ENCODE data around the gene MRPL53.
A peak's percentile ranks its signal among the peaks of the same experiment; 100 is the strongest.
"Not testable (repeated sequence)": the region's sequence is repeated elsewhere in the genome, so short reads cannot be mapped to it uniquely, and the experiment has no call there.

Gene MRPL53

DNA sequence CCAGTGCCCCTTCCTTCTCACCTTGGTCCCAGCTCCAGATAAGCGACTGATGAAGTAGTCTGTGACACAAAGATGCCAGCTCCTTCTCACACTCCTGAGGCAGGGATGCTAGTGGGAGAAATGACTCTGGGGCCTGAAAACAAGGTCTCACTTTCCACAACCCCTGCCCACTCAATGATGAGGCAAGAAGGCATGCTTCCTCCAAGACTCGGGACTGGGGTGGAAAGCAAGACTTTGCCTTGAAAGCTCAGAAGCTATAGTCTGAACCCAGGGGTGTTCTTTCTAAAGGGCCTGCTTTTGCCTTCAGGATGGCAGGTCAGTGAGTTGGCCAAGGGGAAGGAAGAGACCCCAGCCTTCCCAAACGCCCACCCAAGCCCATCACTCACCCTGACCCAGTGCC, 9.0 kb upstream of the MRPL53 start:
- DNase-seq = no peak

GRCh38 chr2:74474899-74475298, 2.4 kb upstream of the MRPL53 start:
- no peak for DNase-seq

DNA sequence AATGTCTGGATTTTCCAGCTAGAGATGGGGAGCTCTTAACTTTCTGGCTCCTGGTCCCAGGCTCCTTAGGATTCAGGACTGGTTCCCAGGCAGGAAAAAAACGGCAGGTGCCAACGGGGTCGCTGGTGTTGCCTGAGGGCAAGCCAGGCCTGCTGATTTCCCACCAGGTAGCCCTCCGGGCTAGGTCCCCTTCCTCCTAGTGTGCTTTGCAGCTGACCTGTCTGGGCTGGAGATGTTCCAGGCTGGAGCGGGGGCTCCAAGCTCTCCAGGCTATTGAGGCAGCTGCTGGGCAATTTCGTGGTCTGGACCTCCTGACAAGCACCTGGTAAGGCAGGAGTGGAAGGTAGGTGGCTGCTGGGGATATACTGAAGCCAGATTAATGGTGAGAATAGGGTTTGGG, 2.0 kb upstream of the MRPL53 start:
- DNase-seq = no peak

DNA sequence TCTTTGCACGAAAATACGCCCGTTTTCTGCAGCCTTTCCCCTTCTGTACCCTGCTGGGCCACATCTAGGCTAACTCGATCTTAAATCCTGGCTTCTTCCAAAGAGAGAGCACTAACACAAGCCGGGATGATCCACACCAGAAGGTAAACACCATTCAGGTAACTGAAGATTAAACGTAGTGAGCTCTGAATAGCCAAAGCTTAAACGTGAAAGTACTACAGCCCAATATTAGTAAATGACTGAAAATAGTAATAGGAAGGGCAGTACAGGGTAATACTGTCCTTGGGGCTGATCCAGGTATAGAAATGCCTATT, 422 bp upstream of the MRPL53 start:
- no peak for DNase-seq

DNA sequence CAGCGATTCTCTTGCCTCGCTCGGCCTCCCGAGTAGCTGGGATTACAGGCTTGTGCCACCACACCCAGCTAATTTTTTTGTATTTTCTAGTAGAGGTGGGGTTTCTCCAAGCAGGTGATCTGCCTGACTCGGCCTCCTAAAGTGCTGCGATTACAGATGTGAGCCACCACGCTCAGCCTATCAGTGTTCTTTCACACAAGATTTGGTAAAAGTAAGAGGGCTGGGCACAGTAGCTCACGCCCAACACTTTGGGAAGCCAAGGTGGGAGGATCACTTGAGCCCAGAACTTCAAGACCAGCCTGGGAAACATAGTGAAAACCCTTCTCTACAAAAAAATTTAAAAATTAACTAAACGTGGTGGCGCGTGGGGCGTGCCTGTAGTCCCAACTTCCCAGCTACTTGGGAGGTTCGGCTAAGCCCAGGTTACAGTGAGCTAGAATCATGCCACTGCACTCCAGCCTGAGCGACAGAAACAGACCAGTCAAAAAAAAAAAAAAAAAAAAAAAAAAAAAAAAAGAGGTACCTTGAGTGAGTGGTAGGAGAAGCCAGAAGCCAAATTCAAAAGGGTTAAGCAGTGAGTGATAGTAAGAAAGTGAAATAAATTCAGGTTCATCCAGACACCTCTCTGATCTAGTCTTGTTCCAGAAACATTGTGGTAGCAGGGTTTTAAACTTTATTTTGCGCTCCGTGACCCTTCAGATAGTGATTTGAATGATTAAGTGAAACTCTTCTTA, 981 bp downstream of the MRPL53 start:
- DNase-seq = no peak

DNA sequence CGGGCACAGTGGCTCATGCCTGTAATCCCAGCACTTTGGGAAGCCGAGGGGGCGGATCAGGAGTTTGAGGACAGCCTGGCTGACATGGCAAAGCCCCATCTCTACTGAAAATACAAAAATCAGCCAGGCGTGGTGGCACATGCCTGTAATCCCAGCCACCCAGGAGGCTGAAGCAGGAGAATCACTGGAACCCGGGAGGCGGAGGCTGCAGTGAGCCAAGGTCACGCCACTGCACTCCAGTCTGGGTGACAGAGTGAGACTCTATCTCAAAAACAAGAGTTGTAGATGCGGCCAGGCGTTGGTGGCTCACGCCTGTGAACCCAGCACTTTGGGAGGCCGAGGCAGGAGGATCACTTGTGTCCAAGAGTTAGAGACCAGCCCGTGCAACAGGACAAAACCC, 1.7 kb downstream of the MRPL53 start:
- DNase-seq = not testable (repeated sequence)

- no peak for DNase-seq
Observed at GRCh38 chr2:74464406-74464805, 8.1 kb downstream of the MRPL53 start.

- DNase-seq = no peak
Observed at GRCh38 chr2:74462786-74463105, 9.7 kb downstream of the MRPL53 start.

DNA sequence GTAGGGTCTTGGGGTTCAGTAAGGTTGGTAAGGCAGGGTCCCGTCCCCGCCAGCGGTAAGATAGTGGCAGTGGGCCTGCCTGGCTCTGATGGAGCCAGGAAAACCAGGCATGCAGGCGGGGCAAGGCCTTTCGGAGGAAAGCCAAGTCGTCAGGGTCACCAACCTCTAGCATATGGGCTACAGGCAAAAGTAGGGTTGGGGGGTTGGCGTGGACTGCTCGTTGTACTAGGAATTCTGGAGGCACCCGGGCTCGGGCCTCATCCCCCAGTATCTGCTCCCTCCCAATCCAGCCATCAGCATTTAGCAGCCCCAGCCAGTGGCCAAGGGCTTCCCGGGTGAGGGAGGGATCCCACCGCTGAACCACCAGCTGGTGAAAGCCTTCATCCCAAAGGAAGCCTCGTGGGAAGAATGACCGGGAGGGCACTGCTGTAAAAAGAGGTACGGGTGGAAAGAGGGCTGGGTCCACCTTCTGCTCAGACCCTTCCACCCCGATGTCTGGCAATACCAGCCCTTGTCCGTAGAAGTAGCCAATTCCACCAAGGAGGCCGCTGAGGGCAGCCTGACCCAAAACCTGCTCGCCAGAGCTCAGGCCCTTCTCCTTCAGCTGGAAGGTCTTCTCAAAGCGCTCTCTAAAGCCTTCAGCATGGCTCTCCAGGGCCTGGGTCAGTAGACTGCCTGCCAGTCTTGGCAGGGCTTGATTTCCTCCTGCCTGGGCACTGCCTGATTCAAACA, 10.3 kb downstream of the MRPL53 start:
- no peak for DNase-seq

DNA sequence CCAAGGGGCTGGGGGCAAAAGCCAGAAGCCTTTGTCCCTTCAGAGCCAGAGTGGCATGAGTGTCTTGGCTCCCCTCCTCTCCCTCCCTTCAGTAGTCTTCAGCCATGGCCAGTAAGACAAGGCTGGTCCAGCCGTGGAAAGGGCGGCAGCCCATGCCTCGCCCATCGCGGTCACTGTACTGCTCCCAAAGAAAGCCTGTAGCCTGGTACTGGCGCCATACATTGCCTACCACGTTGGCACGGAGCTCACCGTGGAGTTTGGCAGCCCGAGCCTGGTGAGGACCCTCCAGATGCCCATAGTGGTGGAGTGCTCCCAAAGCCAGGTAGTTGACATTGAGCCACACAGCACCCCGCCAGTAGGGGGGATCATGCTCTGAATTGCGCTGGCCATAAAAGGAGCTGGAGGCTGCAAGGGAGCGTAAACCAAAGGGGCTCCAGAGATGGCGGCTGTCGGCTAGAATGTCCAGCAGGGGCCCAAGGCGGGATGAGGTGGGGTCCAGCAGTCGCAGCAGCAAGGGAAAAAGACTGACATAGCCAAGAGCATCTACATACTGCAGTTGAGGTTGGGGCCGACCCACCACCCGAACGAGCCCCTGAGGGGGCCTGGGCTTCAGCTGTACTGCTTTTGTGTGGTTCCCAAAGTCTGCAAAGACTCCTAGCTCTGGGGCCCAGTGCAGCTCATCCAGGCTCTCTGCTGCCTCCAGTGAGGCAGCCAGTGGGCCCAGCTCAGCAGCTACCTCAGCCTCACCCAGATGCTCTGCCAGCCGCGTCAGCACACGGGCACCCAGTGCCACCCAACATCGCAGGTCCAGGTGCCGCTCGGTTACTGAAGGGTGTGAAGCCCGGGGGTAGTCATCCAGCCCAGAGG, 11.1 kb downstream of the MRPL53 start:
- DNase-seq = no peak

DNA sequence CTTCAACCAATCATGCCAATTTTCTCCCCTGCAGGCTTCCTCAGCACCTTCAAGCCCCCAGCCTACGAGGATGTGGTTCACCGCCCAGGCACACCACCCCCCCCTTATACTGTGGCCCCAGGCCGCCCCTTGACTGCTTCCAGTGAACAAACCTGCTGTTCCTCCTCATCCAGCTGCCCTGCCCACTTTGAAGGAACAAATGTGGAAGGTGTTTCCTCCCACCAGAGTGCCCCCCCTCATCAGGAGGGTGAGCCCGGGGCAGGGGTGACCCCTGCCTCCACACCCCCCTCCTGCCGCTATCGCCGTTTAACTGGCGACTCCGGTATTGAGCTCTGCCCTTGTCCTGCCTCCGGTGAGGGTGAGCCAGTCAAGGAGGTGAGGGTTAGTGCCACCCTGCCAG, 12.3 kb downstream of the MRPL53 start:
- not testable (repeated sequence) for DNase-seq

- not testable (repeated sequence) for DNase-seq
Observed at GRCh38 chr2:74459503-74460118, 12.9 kb downstream of the MRPL53 start.

DNA sequence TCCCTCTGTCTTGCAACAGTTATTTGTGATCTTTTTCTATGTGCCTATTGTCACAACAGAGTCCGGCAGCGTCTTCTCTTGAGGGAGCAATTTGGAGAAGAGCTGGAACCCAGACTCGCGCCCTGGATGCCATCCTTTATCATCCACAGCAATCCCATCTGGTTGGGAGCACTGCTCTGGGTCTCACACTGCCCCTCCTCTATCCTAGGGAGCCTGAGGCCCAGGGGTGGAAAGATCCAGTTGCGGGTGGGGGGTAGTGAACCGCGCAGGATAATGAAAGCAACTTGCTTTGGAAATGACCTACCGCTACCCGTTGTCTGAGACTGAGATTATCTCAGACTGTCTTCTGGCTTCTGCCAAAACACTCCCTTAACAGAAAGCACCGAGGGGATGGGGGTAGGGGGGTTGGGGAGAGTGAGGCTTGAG, 13.5 kb downstream of the MRPL53 start:
- no peak for DNase-seq

DNA sequence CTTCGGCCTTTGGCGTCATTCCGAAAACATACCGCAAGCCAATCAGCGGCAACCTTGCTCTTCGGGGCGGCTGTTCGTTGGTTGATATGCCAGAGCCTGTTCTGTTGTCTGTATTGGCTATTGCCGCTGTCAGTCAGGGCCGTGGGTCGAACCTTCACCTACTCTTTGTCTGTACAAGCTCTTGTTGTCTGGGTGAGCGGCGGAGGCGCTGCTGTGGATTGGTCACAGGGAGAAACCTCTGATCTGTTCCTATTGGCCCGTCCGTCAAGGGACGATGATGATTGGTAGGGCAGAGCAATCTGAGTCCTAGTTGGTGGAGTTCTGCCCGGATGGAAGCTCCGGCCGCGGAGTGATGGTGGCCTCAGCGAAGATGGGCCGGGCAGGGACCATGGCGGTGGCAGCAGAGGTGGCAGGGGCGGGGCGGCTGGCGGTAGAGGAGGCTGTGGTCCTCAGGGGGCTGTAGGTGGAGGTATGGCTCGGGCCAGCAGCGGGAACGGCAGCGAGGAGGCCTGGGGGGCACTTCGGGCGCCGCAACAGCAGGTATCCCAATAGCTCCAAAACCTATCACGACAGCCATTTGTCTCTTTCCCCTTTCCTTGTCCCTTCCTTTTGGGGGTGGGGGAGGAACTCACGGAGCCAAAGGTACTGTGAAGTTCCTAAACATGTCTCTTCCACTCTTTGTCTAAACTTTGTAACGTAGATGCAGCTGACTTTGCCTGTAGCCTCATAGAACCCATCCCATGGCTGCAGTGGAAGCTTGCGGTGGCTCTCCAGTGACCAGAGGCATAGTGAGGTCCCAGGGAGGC, 14.1 kb downstream of the MRPL53 start, which contains the start of gene WBP1:
TSS of gene WBP1 (plus strand) at position 307 of the 806 bp plus-strand sequence. CDS start at position 472, 165 bp downstream.
- peak; percentile 100 for DNase-seq

- no peak for DNase-seq
Observed at GRCh38 chr2:74457549-74458131, 14.8 kb downstream of the MRPL53 start.

GRCh38 chr2:74457129-74457548, 15.3 kb downstream of the MRPL53 start:
- DNase-seq = peak; percentile 30

- DNase-seq = peak; percentile 98
Observed at GRCh38 chr2:74454654-74455511, 17.6 kb downstream of the MRPL53 start, which contains the start of gene INO80B. Gene INO80B (plus strand): TSS chr2:74455087. CDS start chr2:74455117, 30 bp downstream.

DNA sequence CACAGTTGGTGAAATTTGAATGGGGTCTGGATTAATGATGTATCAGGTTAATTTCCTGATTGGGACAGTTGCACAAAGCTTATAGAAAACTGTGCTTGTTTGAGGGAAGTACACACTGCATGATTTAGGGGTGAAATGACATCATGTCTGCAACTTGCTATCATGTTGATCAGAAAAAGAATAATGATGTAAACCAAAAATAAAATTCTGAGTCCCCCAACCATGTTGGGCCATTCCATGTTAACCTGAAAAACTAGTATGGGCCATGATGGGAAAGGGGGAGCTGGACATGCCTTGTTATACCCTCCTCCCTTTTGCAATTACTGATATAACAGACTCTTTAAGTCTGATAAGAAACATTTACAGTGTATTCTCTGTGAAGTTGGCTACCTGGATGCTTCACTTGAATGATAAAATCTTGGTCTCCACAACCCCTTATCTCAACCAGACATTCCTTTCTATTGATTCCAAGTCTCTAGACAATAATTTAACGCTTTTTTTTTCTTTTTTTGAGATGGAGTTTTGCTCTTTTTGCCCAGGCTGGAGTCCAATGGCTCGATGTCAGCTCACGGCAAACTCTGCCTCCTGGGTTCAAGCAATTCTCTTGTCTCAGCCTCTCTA, 21.8 kb downstream of the MRPL53 start:
- DNase-seq = no peak

DNA sequence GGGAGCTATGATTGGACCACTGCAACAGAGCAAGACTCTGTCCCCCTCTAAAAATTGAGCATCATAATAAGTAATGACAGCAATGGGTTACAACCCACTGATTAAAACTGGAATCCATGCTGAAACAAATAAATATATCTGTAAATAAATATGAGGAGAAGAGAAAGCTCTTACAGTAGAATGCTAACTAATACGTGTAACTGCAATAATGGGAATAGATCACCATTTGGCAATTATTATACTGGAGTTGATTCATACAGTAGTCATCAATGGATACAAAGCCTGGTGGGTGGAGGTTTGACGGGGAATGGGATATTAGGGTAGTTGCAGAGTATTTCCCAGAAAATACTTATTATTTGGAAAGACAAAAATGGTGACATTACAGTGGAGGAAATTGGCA, 23.7 kb downstream of the MRPL53 start:
- DNase-seq = peak; percentile 54
